ENCODE results near the gene CREB3L2.

- TF ChIP-seq CTCF (IDR thresholded peaks at IDR 0.05), result no peak
- TF ChIP-seq ZFX (IDR thresholded peaks at IDR 0.05; ENCODE audit: borderline replicate concordance), result no peak
Measured at GRCh38 chr7:137880432-137880831, 121.5 kb downstream of the CREB3L2 start.
